ENCODE measurements around the gene CCDC159.
"Not testable (repeated sequence)": the region's sequence is repeated elsewhere in the genome, so short reads cannot be mapped to it uniquely, and the experiment has no call there.

CCDC159 gene

DNA sequence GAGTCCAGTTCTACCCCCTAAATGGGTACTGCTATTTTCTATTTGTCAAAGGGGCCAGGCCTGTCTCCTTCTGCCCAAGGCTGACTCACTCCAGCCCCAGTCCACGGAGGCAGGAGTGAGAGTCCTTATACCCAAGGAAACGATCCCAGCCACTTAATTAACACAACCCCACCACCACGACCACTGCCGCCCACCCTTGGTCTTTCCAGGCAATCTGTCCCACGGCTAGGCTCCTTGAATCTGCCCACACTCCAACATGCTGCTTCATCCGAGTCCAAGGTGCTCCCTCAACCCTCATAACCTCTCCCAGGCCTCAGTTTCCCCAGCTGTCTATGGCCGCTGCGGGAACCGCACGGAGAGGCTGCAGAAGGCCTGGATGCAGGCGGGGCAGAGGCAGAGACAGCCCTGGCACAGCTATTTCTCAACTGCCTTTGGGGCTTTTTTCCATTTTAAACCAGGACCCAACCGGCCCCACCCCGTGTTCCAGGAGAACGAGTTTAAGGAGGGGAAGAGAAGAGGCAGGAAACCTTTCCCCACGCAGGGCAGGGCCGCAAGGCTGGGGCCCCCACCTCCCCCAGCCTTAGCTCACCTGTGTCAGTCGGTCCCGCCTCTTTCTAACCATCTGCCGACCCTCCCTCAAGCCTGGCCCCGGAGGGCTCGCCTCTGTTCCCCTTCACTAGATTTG, 7.6 kb upstream of the CCDC159 start:
- DNase-seq = no peak

- peak; percentile 83 for DNase-seq
Observed at GRCh38 chr19:11339254-11340098, 6.8 kb upstream of the CCDC159 start, which contains the start of gene RAB3D. RAB3D (minus strand) TSS chr19:11339657; CDS start chr19:11337399, 2,258 bp downstream.

GRCh38 chr19:11340099-11340467, 6.2 kb upstream of the CCDC159 start:
- DNase-seq = not testable (repeated sequence)

GRCh38 chr19:11342429-11342828, 3.9 kb upstream of the CCDC159 start:
- no peak for DNase-seq

- DNase-seq = peak; percentile 60
Observed at GRCh38 chr19:11345122-11345803, 1.1 kb upstream of the CCDC159 start.

DNA sequence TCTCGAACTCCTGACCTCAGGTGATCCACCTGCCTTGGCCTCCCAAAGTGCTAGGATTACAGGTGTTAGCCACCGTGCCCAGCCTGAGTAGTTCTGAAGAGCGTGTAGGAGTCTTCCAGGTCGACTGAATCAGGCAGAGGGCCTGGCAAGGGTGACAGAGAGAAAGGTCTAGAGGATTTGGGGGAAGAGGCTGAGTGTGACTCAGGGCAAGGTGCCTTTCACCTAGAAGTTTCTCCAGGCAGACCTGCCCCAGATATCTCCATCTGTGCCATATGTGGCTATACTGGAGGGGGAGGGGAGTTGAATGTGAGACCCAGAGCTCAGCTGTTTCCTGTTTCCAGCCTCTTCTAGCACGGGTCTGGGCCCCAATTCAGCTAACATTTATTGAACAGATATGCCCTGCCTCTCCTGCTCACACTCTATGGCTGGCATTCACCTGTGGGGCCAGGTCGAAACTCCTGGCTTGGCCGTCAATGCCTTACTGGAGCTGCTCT, 1.3 kb downstream of the CCDC159 start:
- DNase-seq = no peak

DNA sequence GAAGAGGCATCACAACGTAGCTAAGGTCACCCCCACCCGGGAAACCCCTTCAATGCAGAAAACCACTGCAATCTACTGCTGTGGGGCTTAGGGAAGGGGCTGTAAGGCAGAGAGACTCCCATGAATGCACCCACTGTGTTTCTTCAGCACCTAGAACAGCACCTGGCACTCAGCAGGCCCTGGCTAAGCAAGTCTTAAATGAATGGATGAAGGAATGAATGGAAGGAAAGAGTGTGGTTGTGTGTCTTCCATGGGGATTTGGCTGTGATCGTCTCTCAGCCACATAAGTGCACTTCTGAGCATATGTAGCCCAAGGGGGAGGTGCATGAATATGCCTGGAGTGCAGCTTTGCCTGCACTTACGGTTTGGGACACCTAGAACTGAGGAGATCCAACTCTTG, 2.9 kb downstream of the CCDC159 start:
- DNase-seq = no peak

GRCh38 chr19:11354102-11354501, 7.8 kb downstream of the CCDC159 start:
- not testable (repeated sequence) for DNase-seq

DNA sequence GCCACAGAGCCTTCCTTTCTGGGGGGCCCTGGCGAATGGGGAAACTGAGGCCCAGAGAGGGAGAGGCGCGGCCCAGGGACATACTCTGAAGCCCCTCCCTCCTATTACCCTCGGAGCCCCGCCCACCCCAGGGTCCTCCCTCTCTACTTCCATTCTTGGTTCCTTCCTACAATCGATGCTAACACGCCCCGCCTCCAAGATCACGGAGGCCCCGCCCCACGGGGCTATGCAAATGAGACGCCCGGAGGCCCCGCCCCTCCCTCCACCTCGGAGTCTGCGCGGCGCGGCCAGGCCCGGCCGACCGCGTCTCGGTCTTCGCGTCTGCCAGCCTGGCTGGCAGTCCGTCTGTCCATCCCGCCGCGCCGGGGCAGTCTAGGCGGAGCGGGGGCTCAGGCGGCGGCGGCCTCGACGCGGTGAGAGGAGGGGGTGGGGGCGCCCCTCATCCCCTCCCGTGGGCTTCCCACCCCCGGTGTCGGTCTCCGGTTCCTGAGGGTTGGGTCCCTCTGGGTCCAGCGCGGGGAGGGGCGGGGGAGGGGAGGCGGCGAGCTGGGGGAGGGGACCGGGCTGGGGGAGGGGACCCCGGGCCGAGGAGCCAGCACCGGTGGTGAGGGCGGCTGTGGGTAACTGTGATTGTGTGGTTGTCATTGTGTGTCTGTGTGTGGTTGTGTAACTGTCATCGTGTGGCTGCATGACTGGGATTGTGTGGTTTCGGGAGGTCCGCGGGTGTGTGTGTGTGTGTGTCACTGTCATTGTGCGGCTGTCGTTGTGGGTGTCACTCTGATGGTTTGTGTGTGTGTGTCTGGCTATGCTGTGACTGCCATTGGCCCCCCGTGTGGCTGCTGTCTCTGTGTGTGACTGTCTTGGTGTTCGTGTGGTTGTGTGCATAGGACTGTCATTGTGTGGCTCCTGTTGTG, 9.1 kb downstream of the CCDC159 start, which contains the start of gene PLPPR2:
PLPPR2 (plus strand) TSS at position 273 of the 914 bp plus-strand sequence. CDS start 2,242 bp downstream, outside the sequence.
- peak; percentile 38 for DNase-seq

DNA sequence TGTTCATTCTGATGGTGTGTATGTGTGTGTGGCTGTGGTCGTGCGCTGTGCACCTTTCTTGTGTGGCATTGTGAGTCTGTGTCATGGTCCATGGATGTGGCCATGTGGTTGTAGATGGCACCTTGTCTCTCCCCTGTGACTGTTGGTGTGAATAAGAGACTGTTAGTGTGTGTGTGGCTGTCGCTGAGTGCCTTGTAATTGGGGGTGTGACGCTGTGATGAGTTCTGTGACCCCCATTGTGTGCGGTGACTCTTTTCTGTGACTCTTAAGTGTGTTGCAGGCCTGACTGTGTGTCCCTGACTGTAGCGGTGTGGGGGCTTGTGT, 9.7 kb downstream of the CCDC159 start:
- DNase-seq = no peak

- no peak for DNase-seq
Observed at GRCh38 chr19:11356676-11357550, 10.6 kb downstream of the CCDC159 start.

DNA sequence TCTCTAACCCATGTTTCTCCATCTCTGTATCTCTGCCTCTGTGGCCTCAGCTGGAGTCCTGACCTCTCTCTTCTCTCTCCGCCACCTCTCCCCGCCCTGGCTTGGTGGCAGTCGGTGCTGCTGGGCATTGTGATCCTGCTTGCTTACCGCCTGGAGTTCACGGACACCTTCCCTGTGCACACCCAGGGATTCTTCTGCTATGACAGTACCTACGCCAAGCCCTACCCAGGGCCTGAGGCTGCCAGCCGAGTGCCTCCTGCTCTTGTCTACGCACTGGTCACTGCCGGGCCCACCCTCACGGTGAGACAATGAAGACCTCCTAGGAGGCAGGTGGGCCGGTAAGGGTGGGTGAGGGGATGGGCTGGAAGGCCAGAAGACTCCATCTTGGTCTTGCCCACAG, 13.1 kb downstream of the CCDC159 start:
- DNase-seq = no peak

GRCh38 chr19:11361037-11361770, 14.9 kb downstream of the CCDC159 start:
- DNase-seq = no peak

DNA sequence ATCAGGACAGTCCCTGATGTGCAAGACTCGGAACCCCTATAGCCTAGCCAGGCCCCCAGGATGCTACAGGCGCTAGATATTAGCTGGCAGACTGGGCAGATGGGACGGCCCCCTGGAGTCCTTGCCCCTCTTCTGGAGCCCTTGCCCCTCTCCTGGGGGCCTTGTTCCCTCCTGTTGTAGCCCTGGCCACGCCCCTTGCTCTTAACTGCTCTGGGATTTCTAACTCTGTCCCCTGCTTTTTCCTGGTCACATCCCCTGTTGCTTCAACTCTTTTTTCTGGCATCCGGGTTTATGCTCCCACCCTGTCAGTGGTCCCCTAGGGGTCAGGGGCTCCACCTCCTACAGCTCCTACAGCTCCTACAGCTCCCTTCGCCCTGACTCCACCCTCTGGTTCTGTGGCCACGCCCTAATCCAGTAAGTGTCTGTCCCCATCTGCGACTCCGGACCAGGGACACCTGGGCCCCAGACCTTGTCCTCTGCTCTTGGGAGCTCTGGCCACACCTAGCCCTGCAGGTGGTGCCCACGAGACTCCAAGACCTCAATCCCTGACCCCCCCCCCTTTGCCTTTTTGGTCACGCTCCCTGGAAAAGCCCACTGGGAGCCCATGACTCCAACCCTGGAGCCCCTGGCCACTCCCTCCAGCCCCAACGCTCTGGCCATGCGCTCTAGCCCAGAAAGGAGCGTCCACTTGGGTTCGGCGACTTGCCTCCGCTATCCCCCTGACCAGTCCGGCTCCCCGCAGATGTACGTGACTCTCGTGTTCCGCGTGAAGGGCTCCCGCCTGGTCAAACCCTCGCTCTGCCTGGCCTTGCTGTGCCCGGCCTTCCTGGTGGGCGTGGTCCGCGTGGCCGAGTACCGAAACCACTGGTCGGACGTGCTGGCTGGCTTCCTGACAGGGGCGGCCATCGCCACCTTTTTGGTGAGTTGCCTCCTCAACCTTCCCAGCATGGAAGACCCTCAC, 15.7 kb downstream of the CCDC159 start:
- no peak for DNase-seq

GRCh38 chr19:11363881-11364280, 17.6 kb downstream of the CCDC159 start:
- DNase-seq = no peak

GRCh38 chr19:11364296-11364904, 18.1 kb downstream of the CCDC159 start:
- no peak for DNase-seq

- no peak for DNase-seq
Observed at GRCh38 chr19:11364935-11365334, 18.6 kb downstream of the CCDC159 start.

DNA sequence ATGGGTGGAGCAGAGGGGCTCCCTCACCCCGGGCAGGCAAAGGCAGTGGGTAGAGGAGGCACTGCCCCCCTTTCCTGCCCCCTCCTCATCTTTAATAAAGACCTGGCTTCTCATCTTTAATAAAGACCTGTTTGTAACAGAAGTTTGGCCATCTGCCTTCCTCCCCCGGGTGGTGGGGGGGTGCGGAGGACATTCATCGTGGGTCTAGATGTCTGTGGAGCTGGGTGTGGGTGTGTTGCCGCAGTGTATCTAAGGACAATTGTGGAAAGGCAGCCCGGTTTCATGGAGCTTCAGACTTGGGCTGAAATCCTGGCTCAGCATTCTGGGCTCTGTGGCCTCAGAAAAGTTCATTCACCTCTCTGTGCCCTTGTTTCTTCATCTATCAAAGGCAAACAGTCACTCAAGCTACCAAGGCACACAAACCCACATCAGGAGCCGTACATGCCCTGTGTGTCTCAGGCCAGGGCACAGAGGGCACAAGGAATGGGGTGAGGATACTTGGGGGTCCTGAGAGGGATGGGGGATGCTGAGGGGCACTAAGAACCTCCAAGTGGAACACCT, 19.3 kb downstream of the CCDC159 start:
- no peak for DNase-seq

- no peak for DNase-seq
Observed at GRCh38 chr19:11367528-11367927, 21.2 kb downstream of the CCDC159 start.

Measured in DMS79 (cell line).